Renal cortical epithelial cell (primary cell): ENCODE measurements around the gene CTXND1. TPM values are rescaled to one million over a fixed set of nuclear protein-coding genes. Genes with fewer than 3 reads are reported as not detected.
"Not testable (repeated sequence)": the region's sequence is repeated elsewhere in the genome, so short reads cannot be mapped to it uniquely, and the experiment has no call there.

Source experiments
- DNase-seq: peaks from one replicate; pipeline ENCODE4 v3.0.0-alpha.2; 2011; ENCODE audit warnings: low read depth
- total RNA-seq: library from RNA; depleted of rRNA; stranded (reverse); fragments of >200 nt; gene quantifications from 2 replicates; pipeline ENCODE4 v1.2.3, GENCODE V29; 2014

CTXND1 gene
- not detected in 2 replicates for total RNA-seq

DNA sequence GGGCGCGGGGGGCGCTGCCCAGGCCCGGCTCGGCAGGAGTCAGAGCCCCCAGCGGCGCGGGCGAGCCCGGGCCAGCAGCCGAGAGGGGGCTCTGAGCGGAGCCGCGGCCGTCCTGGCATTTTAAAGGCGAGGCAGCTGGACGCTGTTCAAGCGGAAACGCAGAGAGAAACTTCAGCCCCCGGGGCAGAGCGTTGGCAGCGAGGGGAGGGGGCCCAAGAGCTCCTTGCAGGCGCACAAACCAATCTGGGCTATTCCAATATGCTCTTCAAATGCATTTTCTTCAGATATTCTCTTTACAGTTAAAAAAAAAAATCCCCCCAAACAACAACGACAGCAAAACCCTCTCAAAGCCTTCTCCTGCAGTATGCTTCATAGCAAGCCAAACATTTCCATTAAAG is at the start of gene CTXND1:
Gene CTXND1 (minus strand): TSS at position 93 of the 398 bp plus-strand sequence. CDS start 50,264 bp downstream, outside the sequence.
- no peak for DNase-seq

DNA sequence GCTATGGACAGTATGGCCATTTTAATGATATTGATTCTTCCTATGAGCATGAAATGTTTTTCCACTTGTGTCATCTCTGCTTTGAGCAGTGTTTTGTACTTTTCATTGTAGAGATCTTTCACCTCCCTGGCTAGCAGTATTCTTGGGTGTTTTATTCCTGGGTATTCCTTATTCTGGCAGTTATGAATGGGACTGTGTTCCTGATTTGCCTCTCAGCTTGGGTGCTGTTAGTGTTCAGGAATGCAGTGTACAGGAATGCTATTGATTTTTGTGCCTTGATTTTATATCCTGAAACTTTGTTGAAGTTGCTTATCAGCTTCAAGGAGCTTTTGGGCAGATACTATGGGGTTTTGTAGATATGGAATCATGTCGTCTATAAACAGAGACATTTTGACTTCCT is 49.5 kb upstream of the CTXND1 start:
- DNase-seq: no peak

- not testable (repeated sequence) for DNase-seq
Measured at GRCh38 chr15:80295777-80296176, 43.8 kb upstream of the CTXND1 start.

GRCh38 chr15:80292079-80292478 is 40.1 kb upstream of the CTXND1 start:
- DNase-seq: no peak

DNA sequence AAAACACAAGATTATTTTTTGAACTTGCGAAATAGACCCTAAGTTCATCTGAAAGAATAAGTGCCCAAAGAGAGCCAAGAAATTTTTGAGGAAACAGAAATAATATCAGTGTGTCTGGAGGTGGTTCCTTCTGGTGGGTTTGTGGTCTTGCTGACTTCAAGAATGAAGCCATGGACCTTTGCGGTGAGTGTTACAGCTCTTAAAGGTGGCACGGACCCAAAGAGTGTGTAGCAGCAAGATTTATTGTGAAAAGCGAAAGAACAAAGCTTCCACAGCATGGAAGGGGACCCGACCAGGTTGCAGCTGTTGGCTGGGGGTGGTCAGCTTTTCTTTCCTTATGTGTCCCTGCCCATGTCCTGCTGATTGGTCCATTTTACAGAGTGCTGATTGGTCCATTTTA is 38.9 kb upstream of the CTXND1 start:
- DNase-seq: not testable (repeated sequence)

DNA sequence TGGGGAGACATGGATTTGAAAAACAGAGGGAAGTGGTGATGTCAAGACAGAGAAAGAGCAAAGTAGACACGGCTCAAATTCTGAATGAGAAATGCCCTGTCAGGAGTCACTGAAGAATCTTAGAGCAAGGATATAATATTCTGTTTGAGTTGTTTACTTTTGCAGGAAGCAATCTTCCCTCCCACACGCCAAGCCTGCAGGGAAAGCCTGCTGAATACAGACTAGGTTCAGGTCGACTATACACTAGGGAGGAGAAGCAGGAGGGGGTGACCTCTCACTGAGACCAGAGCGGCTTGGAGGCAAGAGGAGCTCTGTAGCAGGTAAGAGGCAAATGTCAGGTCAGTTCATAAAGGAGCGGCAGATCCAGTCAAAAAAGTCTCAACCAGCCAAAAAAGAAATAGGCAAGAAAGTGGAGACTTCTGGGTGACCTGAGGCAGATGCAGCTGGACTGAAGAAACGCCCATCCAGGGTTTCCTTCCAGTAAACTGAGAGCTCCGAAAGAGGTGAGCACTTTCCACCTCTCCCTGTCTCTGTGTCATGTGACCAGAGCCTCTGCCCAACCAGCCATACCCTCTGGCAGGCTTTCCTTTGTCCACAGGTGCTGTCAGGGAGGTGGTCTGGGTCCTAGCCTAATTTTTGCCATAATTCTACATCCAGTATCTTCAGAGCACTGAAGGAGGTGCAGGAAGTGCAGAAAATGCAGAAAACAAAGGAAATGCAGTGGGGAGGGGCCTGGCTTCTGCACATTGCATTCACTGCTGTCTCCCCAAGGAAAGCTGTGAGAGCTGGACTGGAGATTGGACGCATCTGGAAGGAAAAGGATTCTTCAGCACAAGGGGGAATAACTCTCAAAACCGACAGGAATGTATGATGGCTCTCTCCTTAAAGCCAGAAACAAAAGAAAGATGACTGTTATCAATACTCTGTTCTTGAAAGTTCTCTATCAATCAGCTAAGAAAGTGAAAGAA is 37.8 kb upstream of the CTXND1 start:
- DNase-seq: no peak

DNA sequence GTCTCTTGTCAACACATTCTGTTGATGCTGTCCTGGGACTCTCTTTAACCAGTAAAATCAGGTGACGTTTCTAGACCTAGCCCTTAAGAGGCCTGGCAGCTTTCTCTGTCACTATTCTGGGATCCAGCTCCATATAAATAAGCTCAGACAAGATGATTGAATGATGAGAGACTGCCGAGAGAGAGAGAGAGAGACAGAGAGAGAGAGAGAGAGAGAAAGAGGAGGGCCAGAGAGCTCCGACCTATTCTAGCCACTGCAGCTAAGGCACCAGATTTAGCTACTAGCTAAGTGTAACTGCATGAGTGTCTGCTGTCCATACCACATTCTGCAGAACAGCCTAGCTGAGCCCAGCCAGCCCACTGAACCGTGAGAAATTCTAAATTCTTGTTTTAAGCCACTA is 36.1 kb upstream of the CTXND1 start:
- no peak for DNase-seq

DNA sequence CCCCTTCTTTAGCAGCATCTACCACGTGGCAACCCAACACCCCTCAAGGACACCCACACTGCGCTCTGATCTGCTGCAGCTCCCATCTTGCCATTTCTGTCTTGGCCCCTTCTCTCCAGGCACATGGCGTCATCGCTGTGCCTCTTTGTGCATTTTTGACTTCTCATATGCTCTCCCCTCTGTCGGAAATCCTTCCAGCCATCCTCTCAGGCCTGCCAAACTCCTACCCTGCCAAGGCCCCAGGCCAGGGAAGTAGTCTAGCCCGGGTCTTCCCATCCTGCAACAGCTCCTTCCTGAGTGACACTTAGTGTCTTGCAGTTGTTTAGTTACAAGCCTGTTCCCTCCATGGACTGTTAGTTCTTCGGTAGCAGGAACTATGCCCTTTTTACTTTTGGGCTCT is 34.0 kb upstream of the CTXND1 start:
- no peak for DNase-seq

GRCh38 chr15:80285379-80285778 is 33.4 kb upstream of the CTXND1 start:
- no peak for DNase-seq

GRCh38 chr15:80283531-80283930 is 31.5 kb upstream of the CTXND1 start:
- DNase-seq: no peak

GRCh38 chr15:80277147-80277546 is 25.1 kb upstream of the CTXND1 start:
- no peak for DNase-seq

- peak; percentile 41 for DNase-seq
Measured at GRCh38 chr15:80275961-80276360, 23.9 kb upstream of the CTXND1 start.

GRCh38 chr15:80274996-80275395 is 23.0 kb upstream of the CTXND1 start:
- DNase-seq: no peak

- no peak for DNase-seq
Measured at GRCh38 chr15:80274554-80274953, 22.5 kb upstream of the CTXND1 start.

DNA sequence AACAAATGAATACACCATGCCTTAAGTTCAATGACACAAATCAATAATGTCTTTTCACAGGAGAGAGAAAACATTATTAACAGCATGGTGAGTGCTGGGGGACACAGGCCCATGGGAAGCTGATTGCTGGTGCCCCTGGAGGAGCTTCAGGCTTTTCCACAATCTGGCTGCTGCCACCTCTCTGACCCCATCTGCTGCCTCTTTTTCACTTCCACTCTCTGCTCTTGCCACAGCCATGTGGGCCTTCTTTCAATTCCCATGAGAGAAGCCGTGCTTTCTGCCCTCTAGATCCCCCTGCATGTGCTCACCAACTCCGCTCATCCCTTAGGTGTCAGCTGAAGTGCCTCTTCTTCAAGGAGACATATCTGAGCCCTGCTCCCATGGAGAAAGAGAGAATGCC is 21.0 kb upstream of the CTXND1 start:
- DNase-seq: no peak

DNA sequence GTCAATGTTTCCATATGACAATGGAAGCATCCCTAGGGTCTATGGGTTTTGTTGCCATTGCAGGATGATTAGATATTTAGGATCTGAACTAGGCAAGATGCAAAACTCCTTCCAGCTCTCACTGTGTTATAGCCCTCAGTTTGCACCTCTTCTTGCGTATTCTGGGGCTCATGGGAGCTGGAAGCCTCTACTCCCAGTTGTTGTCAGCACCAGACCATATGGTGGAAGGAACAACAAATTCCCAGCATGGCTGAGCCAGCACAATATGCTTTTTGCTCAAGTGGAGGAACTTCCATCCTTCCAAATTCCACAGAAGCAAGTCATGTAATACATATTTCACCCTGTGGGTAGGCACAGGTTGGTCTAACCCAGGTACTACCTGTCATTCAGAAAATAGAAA is 18.5 kb upstream of the CTXND1 start:
- no peak for DNase-seq

DNA sequence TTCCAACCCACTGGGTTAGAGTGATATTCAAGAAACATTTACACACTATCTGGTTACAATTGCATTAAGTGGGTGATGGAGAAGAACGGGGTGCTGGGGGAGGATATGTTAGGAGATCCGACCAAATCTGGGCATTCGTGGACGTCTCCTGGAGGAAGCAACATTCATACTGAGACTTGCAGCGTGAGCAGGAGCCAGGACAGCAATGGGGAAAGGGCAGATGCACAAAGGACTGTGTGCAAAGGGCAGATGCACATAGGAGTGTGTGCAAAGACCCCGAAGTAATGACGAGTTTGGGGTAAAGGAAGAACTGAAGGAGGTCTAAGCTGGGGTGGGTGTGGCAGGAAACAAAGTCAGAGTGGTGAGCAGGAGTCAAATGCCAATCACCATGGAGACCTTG is 16.1 kb upstream of the CTXND1 start:
- no peak for DNase-seq

- DNase-seq: no peak
Measured at GRCh38 chr15:80267658-80268057, 15.6 kb upstream of the CTXND1 start.

DNA sequence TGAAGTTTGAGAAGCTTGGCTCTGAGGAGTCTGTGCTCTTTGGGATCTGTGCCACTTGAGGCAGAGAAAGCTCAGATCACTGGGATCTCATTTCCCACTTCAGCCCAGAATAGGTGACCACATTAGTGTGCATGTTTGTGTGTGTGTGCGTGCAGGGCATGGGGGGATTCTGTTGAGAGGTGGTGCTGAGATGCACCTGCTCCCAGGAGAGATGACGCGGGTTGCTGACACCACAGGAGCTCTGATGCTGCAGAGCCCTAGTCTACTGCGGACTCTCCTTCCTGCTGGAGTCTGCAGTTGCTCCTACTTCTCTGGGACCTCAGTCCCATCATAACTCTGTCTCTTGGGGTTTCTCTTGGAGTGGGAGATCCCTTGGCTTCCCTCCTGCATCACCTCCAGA is 14.7 kb upstream of the CTXND1 start:
- DNase-seq: no peak

DNA sequence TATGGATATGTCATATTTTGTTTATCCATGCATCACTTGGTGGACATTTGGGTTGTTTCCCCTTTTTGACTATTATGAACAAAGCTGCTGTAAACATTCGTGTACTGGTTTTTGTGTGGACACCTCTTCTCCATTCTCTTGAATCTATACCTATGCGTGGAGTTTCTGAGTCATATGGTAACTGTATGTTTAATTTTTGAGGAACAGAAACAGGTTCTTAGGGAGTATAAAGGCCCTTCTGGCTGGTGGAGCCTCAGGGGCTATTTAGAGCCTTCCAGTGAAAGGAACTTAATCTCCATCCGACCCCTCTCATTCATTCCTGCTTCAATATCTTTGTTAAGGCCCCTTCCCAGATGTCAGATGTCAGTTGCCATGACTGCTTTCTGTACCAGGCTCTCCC is 14.1 kb upstream of the CTXND1 start:
- no peak for DNase-seq

- DNase-seq: no peak
Measured at GRCh38 chr15:80265021-80265420, 13.0 kb upstream of the CTXND1 start.

GRCh38 chr15:80264031-80264430 is 12.0 kb upstream of the CTXND1 start:
- DNase-seq: peak; percentile 7

DNA sequence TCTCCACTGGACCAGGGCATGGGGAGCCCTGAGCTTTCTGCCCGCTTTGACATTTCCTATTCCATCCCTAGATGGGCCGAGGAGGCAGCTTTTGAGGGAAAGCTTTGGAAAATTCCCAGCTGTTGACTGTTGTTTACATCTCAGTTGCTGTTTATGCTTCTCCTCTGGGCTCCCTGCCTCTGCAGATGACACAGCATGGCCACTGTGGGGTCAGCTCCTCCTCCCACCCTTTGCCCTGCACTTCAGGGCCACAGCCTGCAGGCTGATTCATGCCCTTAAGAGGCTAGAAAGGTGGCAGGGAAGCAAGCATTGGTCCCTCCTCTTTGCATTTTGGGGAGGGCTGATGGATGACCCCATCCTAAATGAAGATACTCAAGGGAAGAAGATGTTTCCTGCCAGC is 8.5 kb upstream of the CTXND1 start:
- no peak for DNase-seq
